SK-N-SH (cell line): Measurements from ENCODE around the gene MYH15. TPM values are rescaled to one million over a fixed set of nuclear protein-coding genes. Genes with fewer than 3 reads are reported as not detected.

Experiments
- CTCF ChIA-PET: fragments of 300-600, 350-600 bp; formaldehyde crosslinking; extraction: SDS; loops from one replicate; lab custom pipeline; 2021; lab: Yijun Ruan, JAX
- POLR2A ChIA-PET: fragments of 350-600 bp; sonication (Branson Sonifier 250); formaldehyde crosslinking; extraction: SDS; loops from one replicate; lab custom pipeline; 2020; ENCODE audit warnings: antibody characterized with exemption, inconsistent platforms; lab: Yijun Ruan, JAX
- DNase-seq: peaks from one replicate; pipeline ENCODE4 v3.0.0; 2012
- H2AFZ ChIP-seq: fragments of 200-600 bp; sonication (generic); 2 replicates; pipeline ENCODE4 v1.8.1; 2016; ENCODE audit warnings: antibody characterized with exemption, mild to moderate bottlenecking, low read depth
- H3F3A ChIP-seq: fragments of 200-600 bp; sonication (generic); replicated peaks from 2 replicates; pipeline ENCODE3; 2016; ENCODE audit warnings: antibody characterized with exemption, mild to moderate bottlenecking; ENCODE audit not compliant: insufficient read depth
- H3K27ac ChIP-seq, 2 experiments: fragments of 200-500 bp in 1 of 2; fragments of 200-600 bp in 1 of 2; sonication (Bioruptor generic) in 1 of 2; sonication (generic), shearing (Covaris generic) in 1 of 2; 2 replicates each; pipeline versions ENCODE4 v1.5.1 to v1.6.1; 2014 to 2016; ENCODE audit warnings: low read depth in 2 of 2, inconsistent platforms in 1 of 2, low read length in 1 of 2, mild to moderate bottlenecking in 1 of 2, mixed read lengths in 1 of 2
- H3K27me3 ChIP-seq: fragments of 200-600 bp; sonication (generic), shearing (Covaris generic); 2 replicates; pipeline ENCODE4 v1.6.1; 2016; ENCODE audit warnings: mixed run types; ENCODE audit not compliant: insufficient read depth
- H3K36me3 ChIP-seq, 2 experiments: fragments of 200-500 bp in 1 of 2; fragments of 200-600 bp in 1 of 2; sonication (Bioruptor generic) in 1 of 2; sonication (generic) in 1 of 2; replicated peaks in 1 of 2; 2 replicates each; pipeline versions ENCODE3 to v1.5.1; 2014 to 2016; ENCODE audit warnings: low read length in 1 of 2, mild to moderate bottlenecking in 1 of 2; ENCODE audit not compliant: insufficient read depth in 2 of 2, control insufficient read depth in 1 of 2
- H3K4me1 ChIP-seq, 2 experiments: fragments of 200-500 bp in 1 of 2; fragments of 200-600 bp in 1 of 2; sonication (Bioruptor generic) in 1 of 2; sonication (generic), shearing (Covaris generic) in 1 of 2; 2 replicates each; pipeline versions ENCODE4 v1.5.1 to v1.6.1; 2014 to 2016; ENCODE audit warnings: low read depth in 1 of 2, low read length in 1 of 2, mixed run types in 1 of 2; ENCODE audit not compliant: insufficient read depth in 2 of 2, control insufficient read depth in 1 of 2
- H3K4me2 ChIP-seq: fragments of 200-600 bp; sonication (generic), shearing (Covaris generic); 2 replicates; pipeline ENCODE4 v1.6.1; 2017; ENCODE audit warnings: mixed run types
- H3K4me3 ChIP-seq, 2 experiments: fragments of 200-500 bp in 1 of 2; fragments of 200-600 bp in 1 of 2; sonication (Bioruptor generic) in 1 of 2; sonication (generic), shearing (Covaris generic) in 1 of 2; 2 replicates each; pipeline versions ENCODE4 v1.5.1 to v1.8.1; 2014 to 2016; ENCODE audit warnings: low read depth in 2 of 2, inconsistent platforms in 1 of 2, low read length in 1 of 2, mild to moderate bottlenecking in 1 of 2, mixed read lengths in 1 of 2, moderate library complexity in 1 of 2
- H3K79me2 ChIP-seq: fragments of 200-600 bp; sonication (generic); 2 replicates; pipeline ENCODE4 v1.8.1; 2017; ENCODE audit warnings: mild to moderate bottlenecking; ENCODE audit not compliant: insufficient read depth
- H3K9ac ChIP-seq: fragments of 200-600 bp; sonication (generic); 2 replicates; pipeline ENCODE4 v1.6.1; 2017; ENCODE audit warnings: mixed run types
- H3K9me2 ChIP-seq: fragments of 200-600 bp; sonication (generic); 2 replicates; pipeline ENCODE4 v1.6.1; 2017; ENCODE audit warnings: mixed run types
- H3K9me3 ChIP-seq: fragments of 200-600 bp; sonication (generic); 2 replicates; pipeline ENCODE4 v1.6.1; 2017; ENCODE audit warnings: mixed run types, mild to moderate bottlenecking, moderate library complexity
- H4K20me1 ChIP-seq: fragments of 200-600 bp; sonication (generic); 2 replicates; pipeline ENCODE4 v1.6.1; 2017; ENCODE audit warnings: mild to moderate bottlenecking, mixed run types; ENCODE audit not compliant: insufficient read depth
- ELF1 ChIP-seq: IDR thresholded peaks from 2 replicates; pipeline ENCODE4 v1.4.0; 2012
- MEF2A ChIP-seq: IDR thresholded peaks from 2 replicates; pipeline ENCODE4 v1.4.0; 2012; ENCODE audit warnings: low read depth, borderline replicate concordance
- MXI1 ChIP-seq: IDR thresholded peaks from 2 replicates; pipeline ENCODE4 v1.6.1; 2012; ENCODE audit warnings: mild to moderate bottlenecking, low read depth, low read length, improper control_type of control experiment
- NRF1 ChIP-seq: IDR thresholded peaks from 2 replicates; pipeline ENCODE4 v1.6.1; 2012; ENCODE audit warnings: low read depth, mild to moderate bottlenecking, low read length
- RAD21 ChIP-seq: IDR thresholded peaks from 2 replicates; pipeline ENCODE4 v1.6.1; 2012; ENCODE audit warnings: mild to moderate bottlenecking, low read length
- RCOR1 ChIP-seq: fragments of 150-350 bp; IDR thresholded peaks from 2 replicates; pipeline ENCODE4 v1.6.1; 2017; ENCODE audit warnings: antibody characterized with exemption, low read length
- TEAD4 ChIP-seq: IDR thresholded peaks from 2 replicates; pipeline ENCODE4 v1.4.0; 2012; ENCODE audit warnings: mild to moderate bottlenecking, borderline replicate concordance; ENCODE audit not compliant: insufficient read depth
- YY1 ChIP-seq: IDR thresholded peaks from 2 replicates; pipeline ENCODE4 v1.4.0; 2012; ENCODE audit warnings: low read depth, mild to moderate bottlenecking
- WGBS: methylation state at CpG from one replicate; pipeline ENCODE4 v1.1.6; 2017; ENCODE audit warnings: low lambda C conversion rate; 5-methylcytosine and 5-hydroxymethylcytosine counted together
- polyA plus RNA-seq, 3 experiments: library from polyadenylated mRNA; depleted of rRNA; stranded (reverse); fragments of >200 nt; gene quantifications; 2 replicates each; pipeline ENCODE4 v1.2.3, GENCODE V29; 2012
- TF ChIP-seq, protein P1 (sequence below): IDR thresholded peaks from 2 replicates; pipeline ENCODE4 v1.6.1; 2012; ENCODE audit warnings: mild to moderate bottlenecking, low read depth, low read length, moderate library complexity
- TF ChIP-seq, protein P2 (sequence below): fragments of 200-600 bp; sonication (generic); IDR thresholded peaks from 2 replicates; pipeline ENCODE4 v1.6.1; 2017; ENCODE audit warnings: antibody characterized with exemption, mild to moderate bottlenecking, moderate library complexity
- TF ChIP-seq, protein P3 (sequence below): IDR thresholded peaks from 2 replicates; pipeline ENCODE4; 2012
- TF ChIP-seq, protein P4 (sequence below): IDR thresholded peaks from 2 replicates; pipeline ENCODE4 v1.4.0; 2012; ENCODE audit warnings: low read depth, borderline replicate concordance
- TF ChIP-seq, protein P5 (sequence below): IDR thresholded peaks from 2 replicates; pipeline ENCODE4 v1.4.0; 2012; ENCODE audit warnings: low read depth, borderline replicate concordance

The MYH15 gene
- polyA plus RNA-seq, 1 of the 3 experiments (the other 2 are of a cell fraction) = 2.1 TPM

DNA sequence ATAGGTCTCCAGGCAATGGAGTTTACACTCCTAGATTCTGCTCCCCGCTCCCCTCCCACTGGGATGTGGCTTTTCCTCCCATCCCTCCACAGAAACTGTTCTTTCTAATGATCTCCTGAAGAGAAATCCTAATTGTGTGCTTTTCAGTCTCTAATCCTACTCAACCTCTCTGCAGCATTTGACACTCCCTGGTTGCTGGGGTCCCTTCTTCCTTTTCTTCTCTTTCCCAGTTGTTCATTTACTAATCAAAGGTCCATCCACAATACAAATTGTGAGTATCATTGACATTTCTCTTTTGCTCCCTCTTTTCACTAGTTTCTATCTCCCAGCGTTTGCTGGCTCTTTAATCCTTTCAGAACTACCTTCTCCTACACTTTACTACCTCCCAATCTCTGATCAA is 6.5 kb upstream of the MYH15 start:
- Histone ChIP-seq H3K9me3 (no peaks in the 10 kb centered on the region), H3K4me3 (no peak overlapping the region), H3K9ac (no peak overlapping the region), H3K9me2 (no peaks in the 10 kb centered on the region), H2AFZ (no peak overlapping the region), H3F3A (no peaks in the 10 kb centered on the region), H3K79me2 (no peaks in the 10 kb centered on the region), H3K4me2 (no peak overlapping the region), H3K27me3 (no peaks in the 10 kb centered on the region), H3K4me1 (no peaks in the 10 kb centered on the region; a peak in 1 of 4 replicates), H3K27ac (no peak overlapping the region), H3K36me3 (no peaks in the 10 kb centered on the region), H4K20me1 (no peaks in the 10 kb centered on the region)
- ChIA-PET CTCF (interaction anchor here (0.7 to 0.8 kb wide), 2 partner anchors 9 to 16 kb away, joined by 3 to 4 read pairs; no protein-coding TSS in a partner anchor), POLR2A (no interaction called here)
- TF ChIP-seq NRF1 = no peak
- TF ChIP-seq, protein P1, sequence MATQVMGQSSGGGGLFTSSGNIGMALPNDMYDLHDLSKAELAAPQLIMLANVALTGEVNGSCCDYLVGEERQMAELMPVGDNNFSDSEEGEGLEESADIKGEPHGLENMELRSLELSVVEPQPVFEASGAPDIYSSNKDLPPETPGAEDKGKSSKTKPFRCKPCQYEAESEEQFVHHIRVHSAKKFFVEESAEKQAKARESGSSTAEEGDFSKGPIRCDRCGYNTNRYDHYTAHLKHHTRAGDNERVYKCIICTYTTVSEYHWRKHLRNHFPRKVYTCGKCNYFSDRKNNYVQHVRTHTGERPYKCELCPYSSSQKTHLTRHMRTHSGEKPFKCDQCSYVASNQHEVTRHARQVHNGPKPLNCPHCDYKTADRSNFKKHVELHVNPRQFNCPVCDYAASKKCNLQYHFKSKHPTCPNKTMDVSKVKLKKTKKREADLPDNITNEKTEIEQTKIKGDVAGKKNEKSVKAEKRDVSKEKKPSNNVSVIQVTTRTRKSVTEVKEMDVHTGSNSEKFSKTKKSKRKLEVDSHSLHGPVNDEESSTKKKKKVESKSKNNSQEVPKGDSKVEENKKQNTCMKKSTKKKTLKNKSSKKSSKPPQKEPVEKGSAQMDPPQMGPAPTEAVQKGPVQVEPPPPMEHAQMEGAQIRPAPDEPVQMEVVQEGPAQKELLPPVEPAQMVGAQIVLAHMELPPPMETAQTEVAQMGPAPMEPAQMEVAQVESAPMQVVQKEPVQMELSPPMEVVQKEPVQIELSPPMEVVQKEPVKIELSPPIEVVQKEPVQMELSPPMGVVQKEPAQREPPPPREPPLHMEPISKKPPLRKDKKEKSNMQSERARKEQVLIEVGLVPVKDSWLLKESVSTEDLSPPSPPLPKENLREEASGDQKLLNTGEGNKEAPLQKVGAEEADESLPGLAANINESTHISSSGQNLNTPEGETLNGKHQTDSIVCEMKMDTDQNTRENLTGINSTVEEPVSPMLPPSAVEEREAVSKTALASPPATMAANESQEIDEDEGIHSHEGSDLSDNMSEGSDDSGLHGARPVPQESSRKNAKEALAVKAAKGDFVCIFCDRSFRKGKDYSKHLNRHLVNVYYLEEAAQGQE = no peak
- TF ChIP-seq TEAD4 = no peak
- TF ChIP-seq, protein P2, sequence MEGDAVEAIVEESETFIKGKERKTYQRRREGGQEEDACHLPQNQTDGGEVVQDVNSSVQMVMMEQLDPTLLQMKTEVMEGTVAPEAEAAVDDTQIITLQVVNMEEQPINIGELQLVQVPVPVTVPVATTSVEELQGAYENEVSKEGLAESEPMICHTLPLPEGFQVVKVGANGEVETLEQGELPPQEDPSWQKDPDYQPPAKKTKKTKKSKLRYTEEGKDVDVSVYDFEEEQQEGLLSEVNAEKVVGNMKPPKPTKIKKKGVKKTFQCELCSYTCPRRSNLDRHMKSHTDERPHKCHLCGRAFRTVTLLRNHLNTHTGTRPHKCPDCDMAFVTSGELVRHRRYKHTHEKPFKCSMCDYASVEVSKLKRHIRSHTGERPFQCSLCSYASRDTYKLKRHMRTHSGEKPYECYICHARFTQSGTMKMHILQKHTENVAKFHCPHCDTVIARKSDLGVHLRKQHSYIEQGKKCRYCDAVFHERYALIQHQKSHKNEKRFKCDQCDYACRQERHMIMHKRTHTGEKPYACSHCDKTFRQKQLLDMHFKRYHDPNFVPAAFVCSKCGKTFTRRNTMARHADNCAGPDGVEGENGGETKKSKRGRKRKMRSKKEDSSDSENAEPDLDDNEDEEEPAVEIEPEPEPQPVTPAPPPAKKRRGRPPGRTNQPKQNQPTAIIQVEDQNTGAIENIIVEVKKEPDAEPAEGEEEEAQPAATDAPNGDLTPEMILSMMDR = no peak
- TF ChIP-seq ELF1 = no peak
- TF ChIP-seq, protein P3, sequence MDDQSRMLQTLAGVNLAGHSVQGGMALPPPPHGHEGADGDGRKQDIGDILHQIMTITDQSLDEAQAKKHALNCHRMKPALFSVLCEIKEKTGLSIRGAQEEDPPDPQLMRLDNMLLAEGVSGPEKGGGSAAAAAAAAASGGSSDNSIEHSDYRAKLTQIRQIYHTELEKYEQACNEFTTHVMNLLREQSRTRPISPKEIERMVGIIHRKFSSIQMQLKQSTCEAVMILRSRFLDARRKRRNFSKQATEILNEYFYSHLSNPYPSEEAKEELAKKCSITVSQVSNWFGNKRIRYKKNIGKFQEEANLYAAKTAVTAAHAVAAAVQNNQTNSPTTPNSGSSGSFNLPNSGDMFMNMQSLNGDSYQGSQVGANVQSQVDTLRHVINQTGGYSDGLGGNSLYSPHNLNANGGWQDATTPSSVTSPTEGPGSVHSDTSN = no peak
- TF ChIP-seq RCOR1 = no peak
- DNase-seq = no peak
- WGBS = 85% methylated on average over 2 of the region's 2 CpGs

DNA sequence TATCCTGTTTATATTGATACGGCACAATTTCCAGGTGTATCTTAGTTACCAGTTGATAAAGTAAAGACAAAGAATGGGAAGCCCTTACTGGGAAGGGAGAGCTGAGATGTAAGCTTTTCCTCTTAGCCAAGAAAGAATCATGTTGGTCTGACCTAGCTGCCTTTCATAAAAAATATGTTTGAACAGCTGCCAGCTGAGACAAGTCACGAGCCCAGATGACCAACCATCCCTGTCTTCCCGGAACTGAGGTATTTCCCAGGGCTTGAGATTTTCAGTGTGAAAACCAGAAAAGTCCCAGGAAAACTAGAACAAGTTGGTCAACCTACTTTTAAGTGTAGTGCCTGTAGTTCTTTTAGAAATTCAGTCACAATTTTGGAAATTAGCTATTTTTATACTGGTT is 3.6 kb upstream of the MYH15 start:
- Histone ChIP-seq H3K27ac (no peak overlapping the region), H3K36me3 (no peaks in the 10 kb centered on the region), H3K4me1 (peaks cover 0 to 15% of the 10 kb centered on the region in 2 experiments; a peak in 2 of 4 replicates), H3K4me3 (no peak overlapping the region), H3K9ac (no peak overlapping the region), H3K9me2 (no peaks in the 10 kb centered on the region), H3K27me3 (no peaks in the 10 kb centered on the region), H3K79me2 (no peaks in the 10 kb centered on the region), H3F3A (no peaks in the 10 kb centered on the region), H4K20me1 (no peaks in the 10 kb centered on the region), H3K9me3 (no peaks in the 10 kb centered on the region), H3K4me2 (no peak overlapping the region), H2AFZ (no peak overlapping the region)
- 56% methylated on average over 3 of the region's 3 CpGs for WGBS
- no peak for DNase-seq
- CTCF ChIA-PET = interaction anchor here (0.6 to 0.9 kb wide), 3 partner anchors 11 to 108 kb away, joined by 3 read pairs; no protein-coding TSS in a partner anchor
- TF ChIP-seq RAD21 (no peak), YY1 (no peak), MXI1 (no peak), MEF2A (no peak), TEAD4 (no peak)
- TF ChIP-seq, protein P4, sequence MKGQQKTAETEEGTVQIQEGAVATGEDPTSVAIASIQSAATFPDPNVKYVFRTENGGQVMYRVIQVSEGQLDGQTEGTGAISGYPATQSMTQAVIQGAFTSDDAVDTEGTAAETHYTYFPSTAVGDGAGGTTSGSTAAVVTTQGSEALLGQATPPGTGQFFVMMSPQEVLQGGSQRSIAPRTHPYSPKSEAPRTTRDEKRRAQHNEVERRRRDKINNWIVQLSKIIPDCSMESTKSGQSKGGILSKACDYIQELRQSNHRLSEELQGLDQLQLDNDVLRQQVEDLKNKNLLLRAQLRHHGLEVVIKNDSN = no peak
- TF ChIP-seq, protein P5, sequence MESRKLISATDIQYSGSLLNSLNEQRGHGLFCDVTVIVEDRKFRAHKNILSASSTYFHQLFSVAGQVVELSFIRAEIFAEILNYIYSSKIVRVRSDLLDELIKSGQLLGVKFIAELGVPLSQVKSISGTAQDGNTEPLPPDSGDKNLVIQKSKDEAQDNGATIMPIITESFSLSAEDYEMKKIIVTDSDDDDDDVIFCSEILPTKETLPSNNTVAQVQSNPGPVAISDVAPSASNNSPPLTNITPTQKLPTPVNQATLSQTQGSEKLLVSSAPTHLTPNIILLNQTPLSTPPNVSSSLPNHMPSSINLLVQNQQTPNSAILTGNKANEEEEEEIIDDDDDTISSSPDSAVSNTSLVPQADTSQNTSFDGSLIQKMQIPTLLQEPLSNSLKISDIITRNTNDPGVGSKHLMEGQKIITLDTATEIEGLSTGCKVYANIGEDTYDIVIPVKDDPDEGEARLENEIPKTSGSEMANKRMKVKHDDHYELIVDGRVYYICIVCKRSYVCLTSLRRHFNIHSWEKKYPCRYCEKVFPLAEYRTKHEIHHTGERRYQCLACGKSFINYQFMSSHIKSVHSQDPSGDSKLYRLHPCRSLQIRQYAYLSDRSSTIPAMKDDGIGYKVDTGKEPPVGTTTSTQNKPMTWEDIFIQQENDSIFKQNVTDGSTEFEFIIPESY = no peak
- POLR2A ChIA-PET = no interaction called here
